GM19324 (cell line): Measurements from ENCODE around the gene BANK1.

Experiments used
- ATAC-seq: cut with Tn5 transposase; IDR thresholded peaks from one replicate; pipeline ENCODE4 v1.9.1; 2021; ENCODE audit warnings: mild to moderate bottlenecking, moderate library complexity; ENCODE audit not compliant: unreplicated experiment, low FRiP score

Gene BANK1

GRCh38 chr4:102094481-102094880 lies 304.0 kb downstream of the BANK1 start:
- no peak for ATAC-seq

DNA sequence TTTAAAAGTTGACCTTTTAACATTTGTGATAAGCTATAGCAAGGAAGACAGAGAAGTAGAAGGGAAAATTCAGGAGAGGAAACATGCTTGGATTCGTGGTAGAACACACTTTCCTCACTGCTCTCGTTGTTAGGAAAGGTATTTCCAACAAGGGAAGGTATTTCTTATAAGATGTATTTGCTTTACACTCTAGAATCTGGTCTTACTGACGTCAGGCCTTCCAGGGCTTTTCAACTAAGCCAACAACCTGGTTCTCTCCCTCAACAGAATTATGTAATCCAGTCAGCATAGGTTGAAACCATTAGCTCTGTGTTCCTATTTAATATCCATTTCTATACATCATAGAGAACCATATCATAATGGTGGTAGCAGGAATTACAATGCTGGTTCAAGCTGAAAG lies 312.8 kb downstream of the BANK1 start:
- ATAC-seq = no peak

GRCh38 chr4:102104278-102104677 lies 313.7 kb downstream of the BANK1 start:
- ATAC-seq = no peak

DNA sequence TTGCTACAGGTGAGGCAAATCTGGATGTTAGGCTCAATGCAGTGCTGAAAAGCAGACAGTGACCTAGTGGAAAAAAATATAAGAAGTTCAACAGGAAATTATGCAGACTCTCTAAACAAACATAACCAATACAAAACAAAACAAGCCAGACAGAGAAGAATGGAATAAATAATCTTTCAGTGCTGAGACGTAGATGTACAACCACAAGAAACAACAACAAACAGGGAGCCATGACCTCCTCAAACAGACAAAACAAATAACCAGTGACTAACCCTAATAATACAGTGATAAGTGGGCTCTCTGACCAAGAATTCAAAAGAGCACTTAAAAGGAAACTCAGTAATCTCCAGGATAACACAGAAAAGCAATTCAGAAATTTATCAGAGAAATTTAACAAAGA lies 315.5 kb downstream of the BANK1 start:
- no peak for ATAC-seq

DNA sequence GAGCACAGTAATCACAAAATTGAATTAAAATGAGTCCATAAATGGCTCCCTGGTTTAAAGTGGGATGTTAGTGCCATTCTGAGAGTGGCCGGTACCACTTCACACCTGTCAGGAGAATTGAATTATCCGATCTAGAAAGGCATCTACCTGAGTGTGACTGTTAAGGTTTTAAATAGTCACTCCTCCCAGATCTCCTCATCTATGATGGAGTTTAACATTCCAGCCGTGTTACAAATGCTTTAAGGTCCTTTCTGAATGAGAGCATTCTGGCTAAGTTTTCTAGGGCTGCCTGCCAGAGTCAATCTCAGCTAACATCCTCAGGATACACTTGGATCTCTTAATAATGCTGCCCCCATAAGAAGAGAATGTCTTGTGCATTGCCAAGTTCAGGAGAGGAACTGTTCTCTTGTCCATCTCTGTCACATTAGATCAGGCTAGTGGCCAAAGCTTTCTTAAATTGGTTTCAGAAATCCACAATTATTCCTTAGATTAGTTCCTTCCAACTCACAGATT lies 323.6 kb downstream of the BANK1 start:
- ATAC-seq = no peak

GRCh38 chr4:102116121-102116520 lies 325.6 kb downstream of the BANK1 start:
- no peak for ATAC-seq

- no peak for ATAC-seq
Observed at GRCh38 chr4:102120846-102121245, 330.3 kb downstream of the BANK1 start.
